Measurements from ENCODE around the gene RBKS.
"Not testable (repeated sequence)": the region's sequence is repeated elsewhere in the genome, so short reads cannot be mapped to it uniquely, and the experiment has no call there.

RBKS gene

DNA sequence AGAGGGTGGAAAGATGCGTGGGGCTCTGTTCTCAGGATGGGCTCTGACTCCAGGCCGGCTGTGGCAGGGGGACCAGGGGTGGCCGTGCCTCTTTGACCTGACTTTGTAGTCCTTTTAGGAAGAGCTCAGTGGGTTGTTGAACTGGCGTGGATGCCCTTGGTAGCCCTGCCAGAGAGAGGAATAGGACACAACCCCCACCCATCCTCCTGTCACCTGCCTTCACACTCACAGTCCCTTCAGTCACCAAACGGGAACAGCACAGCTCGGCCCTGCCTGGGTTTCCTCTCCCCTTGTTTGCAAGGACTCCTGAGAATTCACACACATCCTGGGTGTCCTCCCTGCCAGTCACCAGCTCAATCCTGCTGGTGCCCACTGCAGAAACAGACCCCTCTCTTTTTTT lies 138.8 kb downstream of the RBKS start:
- peak overlapping the region in 1 of 21 experiments; percentile 75 for H3K27ac ChIP-seq

DNA sequence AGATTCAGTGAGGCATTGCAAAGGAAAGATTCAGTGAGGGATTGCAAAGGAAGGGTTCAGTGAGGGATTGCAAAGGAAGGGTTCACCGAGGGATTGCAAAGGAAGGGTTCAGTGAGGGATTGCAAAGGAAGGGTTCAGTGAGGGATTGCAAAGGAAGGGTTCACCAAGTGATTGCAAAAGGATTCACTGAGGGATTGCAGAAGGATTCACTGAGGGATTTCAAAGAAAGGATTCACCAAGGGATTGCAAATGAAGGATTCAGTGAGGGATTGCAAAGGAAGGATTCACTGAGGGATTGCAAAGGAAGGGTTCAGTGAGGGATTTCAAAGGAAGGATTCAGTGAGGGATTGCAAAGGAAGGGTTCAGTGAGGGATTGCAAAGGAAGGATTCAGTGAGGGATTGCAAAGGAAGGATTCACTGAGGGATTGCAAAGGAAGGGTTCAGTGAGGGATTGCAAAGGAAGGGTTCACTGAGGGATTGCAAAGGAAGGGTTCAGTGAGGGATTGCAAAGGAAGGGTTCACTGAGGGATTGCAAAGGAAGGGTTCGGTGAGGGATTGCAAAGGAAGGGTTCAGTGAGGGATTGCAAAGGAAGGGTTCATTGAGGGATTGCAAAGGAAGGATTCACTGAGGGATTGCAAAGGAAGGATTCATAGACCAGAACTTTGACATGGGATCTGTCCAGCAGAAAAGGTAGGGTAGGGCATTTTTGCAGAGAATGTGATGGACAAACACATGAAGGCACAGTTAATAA lies 141.2 kb downstream of the RBKS start:
- not testable (repeated sequence) for H3K4me3 ChIP-seq, H3K27ac ChIP-seq

More for the DNA sequence above, 138.8 kb downstream of the RBKS start:
- H3K4me3 ChIP-seq: no peak overlapping the region

DNA sequence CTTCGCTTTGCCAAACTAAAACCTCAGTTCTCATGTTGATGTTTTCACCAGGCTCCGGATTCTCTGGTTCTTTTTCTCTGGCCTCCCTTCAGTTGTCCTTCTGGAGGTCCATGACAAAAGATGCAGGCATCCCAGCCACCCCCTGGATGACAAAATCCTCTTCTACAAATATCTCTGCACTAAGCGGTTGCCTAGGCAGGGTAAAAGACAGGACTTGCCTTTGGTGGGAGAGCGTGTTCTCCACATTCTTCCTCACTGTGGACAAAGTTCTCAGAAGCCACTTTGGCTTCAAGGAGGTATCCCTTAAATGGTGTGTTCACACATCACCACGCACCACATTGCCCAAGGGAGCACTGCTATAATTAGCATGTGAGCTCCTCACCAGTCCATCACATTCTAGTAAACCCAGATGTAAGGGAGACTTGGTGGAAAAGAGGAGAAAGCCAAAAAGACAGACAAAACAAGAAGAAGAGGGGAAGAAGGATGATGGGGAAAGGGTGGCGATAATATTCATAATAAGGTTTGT lies 142.3 kb downstream of the RBKS start:
- no peak overlapping the region for H3K27ac ChIP-seq
- no peak overlapping the region for H3K4me3 ChIP-seq

DNA sequence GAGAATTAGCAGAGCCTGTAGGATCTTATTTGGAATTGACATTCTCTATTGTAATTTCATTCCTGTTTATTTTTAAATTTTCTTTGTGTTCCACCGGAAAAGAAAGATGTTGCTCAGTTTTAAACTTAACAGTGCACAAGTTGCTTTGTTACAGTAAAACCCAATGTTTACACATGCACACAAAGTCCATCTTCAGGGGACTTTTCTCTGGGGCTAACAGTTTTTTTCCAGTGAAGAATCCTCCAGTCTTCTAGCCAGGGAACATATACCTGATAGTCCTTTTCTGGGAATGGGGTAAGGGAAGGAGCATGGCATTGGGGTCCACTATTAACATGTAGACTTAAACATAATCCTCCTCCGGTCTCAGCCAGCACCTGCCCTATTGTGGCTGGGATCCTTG lies 143.9 kb downstream of the RBKS start:
- Histone ChIP-seq H3K4me3 (no peak overlapping the region), H3K27ac (no peak overlapping the region)

DNA sequence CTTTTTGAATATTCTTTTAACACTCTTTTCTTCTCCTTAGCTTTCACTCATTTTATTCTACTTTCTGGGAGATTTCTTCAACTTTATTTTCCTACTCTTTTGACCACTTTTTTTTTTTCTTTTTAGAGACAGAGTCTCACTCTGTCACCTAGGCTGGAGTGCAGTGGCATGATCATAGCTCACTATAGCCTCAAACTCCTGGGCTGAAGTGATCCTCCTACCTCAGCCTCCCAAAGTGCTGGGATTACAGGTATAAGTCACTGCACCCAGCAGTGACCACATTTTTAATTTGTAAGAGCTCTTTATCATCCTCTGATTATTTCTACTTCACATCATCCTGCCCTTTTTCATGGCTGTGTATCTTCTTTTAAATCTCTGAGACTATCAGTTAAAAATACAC lies 144.7 kb downstream of the RBKS start:
- H3K4me3 ChIP-seq, H3K27ac ChIP-seq: not testable (repeated sequence)

DNA sequence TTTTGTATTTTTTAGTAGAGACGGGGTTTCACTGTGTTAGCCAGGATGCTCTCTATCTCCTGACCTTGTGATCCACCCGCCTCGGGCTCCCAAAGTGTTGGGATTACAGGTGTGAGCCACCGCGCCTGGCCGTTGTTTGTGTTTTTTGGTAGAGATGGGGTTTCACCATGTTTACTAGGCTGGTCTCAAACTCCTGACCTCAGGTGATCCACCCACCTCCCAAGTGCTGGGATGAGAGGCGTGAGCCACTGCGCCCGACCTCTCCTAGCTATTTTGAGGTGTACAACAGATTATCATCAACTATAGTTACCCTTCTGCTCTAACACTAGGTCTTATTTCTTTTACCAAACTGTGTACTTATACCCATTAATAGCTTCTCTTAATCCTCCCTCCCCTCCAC lies 147.6 kb downstream of the RBKS start:
- H3K4me3 ChIP-seq: no peak overlapping the region

DNA sequence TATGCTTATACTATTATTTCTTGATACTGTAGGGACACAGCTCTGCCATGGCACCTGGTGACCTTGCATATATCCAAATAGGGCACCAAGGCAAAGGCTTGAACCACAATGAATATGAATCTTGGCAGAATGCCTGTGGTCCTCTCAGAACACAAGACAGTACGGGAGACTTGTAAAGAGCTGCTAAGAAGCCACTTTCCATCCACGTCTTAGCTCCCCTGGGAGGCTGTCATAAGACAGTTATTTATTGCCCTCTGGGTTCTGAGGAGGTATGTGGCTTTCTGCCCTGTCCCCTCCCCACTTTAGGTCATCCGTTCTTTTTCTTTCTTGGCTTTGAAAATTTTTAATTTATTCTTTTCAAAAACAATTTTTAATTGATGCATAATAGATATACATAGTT lies 148.5 kb downstream of the RBKS start:
- no peak overlapping the region for H3K4me3 ChIP-seq
- no peak overlapping the region for H3K27ac ChIP-seq

More for the DNA sequence above, 147.6 kb downstream of the RBKS start:
- no peak overlapping the region for H3K27ac ChIP-seq

DNA sequence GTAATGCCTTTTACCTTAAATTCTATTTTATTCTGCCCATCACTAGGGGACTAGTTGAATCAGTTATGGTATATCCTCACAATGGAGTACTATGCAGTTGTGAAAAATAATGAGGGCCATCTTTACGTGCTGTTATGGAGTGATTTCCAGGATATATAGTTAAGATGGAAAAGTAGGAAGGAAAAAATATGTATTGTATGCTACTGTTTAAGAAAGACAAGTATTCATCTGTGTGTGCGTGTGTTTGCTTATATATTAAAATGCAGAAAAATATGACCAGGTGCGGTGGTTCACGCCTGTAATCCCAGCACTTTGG lies 151.2 kb downstream of the RBKS start:
- Histone ChIP-seq H3K27ac (peak overlapping the region in 1 of 21 experiments; percentile 95), H3K4me3 (no peak overlapping the region)

DNA sequence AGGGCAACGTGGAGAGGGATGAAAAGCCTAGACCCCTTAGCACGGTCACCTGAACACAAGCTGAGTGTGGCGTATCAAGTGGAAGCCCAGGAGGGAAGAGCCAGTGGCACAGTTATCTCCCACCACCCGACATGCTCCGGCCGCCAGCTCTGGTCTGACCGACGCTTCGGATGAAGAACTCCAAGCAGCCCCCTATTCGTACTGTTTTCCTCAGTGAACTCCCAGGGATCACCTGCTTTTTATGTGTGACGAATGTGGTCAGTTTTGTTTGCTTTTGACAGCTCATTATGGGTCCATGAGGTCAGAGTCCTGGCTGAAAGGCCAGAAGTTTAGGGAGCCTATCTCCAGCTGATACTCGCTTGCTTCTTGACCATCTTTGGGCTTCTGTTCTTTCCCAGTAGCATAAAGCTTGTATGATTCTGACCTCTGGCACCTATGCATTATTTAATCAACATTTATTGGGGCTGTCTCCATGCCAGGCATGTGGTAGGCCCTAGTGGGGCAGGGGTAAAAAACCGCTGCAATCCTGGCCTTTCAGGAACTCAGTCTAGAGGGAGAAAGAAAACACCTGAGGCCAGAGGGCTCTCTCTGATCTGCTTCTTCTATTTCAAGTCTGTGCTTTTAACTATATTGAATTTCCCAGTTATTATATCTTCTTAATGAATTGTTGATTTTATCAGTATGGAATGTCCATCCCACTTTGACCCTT lies 151.7 kb downstream of the RBKS start:
- Histone ChIP-seq H3K4me3 (no peak overlapping the region), H3K27ac (peak overlapping the region in 11 of 21 experiments; percentile 15 to 96 (median 88))

DNA sequence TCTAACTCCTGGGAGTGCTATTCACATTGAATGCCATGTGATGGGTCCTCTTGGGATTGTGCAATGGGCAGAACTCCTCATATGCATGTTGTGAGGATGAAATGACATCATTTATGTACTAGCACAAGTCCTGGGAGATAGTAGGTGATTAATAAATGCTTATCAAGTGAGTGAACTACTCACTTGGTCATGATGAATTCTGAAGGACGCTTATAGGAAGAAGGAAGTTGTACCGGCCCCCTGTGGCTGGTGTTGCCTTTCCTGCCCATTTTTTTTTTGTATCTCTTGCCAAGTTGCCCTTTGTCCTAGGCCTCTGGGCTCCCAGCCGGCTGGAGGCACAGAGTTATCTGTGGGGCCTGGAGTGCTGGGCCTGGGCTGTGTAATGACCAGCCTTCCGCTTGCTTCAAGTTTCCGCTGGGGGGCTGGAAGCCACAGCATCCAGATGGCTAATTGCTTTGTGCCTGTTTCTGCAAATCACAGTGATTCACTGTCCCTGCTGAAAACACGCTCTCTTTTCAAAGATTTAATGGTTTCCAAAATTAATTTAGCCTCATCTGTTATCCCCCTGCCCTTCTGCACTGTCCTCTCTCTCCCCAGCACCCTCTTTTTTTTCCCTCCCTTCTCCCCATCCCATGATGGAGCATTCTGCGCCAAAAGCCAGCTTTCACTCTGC lies 152.4 kb downstream of the RBKS start:
- Histone ChIP-seq H3K4me3 (no peak overlapping the region), H3K27ac (peak overlapping the region in 14 of 21 experiments; percentile 7 to 96 (median 90))

DNA sequence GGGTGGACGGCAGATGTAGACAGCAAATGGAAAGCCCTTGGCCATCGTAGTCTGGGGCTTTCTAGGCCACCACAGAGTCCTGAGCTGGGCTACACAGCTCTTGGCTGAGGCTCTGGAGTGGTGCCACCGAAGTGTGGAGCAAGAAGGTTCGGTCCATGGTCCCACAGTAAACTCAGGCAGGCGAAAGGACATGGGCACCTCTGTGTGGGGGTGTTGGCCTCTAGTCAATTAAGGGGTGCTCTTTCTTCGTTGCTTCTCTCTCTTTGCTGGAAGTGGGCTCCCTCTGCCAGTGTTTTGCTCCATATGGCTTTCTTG lies 153.3 kb downstream of the RBKS start:
- Histone ChIP-seq H3K4me3 (no peak overlapping the region), H3K27ac (peak overlapping the region in 17 of 21 experiments; percentile 16 to 96 (median 90))

DNA sequence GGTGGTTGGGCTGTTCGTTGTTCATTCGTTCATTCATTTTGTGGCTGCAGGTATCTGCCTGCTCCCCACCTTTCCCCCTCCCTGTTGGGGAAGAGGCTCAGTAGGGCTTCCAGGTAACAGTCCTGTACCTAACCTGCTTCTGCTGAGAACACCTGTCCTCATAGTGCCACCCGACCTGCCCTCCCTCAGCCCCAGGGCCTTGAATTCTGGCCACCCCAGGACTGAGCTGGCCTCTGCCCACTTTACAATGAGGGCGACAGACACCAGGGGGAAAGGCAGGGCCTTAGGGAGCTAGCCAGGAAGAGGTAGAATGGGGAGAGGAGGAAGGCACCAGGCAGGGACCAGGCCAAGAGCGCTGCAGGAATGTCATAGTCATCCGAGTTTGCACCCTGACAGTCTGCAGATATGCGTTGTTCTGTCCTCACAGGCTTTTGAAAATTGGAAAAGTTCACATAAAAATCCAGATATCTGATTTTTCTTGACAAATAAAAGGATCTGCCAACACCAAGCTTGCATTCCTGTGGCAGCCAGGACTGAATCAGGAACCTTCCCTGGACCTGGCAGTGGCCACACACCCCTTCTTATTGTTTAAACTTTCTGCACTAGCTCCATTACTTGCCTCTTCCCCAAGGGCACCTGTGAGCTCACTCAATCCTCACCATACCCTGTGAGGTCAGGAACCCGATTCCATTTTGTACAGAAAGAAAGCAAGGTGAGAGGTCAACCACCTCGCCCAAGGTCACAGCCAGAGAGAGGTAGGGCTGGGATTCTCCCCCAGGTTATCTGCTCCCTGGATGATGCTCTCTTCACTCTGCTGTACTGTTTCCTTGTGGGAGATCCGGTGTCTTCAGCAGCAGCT lies 153.9 kb downstream of the RBKS start:
- Histone ChIP-seq H3K4me3 (peak overlapping the region in 5 of 7 experiments; percentile 17 to 47 (median 33)), H3K27ac (peak overlapping the region in 20 of 21 experiments; percentile 36 to 96 (median 90))

DNA sequence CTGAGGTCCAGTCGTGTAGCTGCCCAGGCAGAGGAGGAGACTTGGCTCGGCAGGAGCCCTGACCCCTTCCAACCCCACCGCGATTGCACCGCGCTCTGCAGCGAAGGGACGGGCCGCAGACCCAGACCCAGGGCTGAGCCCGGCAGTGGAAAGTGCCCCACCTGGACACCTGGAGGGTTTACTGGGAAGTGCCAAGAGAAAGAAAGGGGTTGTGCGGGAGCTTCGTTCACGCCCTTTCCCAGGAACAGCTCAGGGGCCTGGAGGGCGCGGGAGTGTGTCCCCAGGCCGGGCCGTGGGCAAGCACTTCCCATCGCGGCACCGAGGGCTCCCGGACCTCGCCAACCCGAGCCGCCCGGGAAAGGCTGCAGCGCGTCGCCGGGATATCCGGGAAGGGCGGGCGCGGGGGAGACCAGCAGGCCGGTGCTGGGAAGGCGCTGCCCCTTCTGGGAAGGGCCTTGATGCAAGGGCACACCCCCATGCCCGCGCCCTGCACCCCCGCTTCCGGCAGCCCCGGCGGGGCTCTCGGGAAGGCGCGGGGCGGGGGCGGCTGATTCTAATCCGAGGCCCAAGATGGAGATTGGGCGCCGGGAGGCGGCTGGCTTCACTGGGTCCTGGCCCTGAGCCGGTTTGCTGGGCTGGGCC lies 154.8 kb downstream of the RBKS start:
- H3K27ac ChIP-seq: peak overlapping the region; percentile 36 to 96 (median 89)
- H3K4me3 ChIP-seq: peak overlapping the region; percentile 11 to 47 (median 33)

DNA sequence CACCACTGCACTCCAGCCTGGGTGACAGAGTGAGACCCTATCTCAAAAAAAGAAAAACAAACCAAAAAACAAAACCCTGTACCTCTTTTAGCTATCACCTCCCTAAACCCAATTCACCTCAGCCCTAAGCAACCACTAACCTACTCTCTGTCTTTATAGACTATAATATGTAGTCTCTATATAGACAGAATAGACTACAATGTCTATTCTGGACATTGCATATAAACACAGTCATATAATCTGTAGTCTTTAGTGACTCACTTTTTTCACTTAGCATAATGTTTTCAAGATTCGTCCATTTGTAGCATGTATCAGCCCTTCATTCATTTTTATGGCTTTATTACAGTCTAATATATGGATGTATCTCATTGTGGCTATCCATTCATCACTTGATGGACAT lies 155.9 kb downstream of the RBKS start:
- H3K4me3 ChIP-seq: no peak overlapping the region
- peak overlapping the region in 7 of 21 experiments; percentile 35 to 93 (median 90) for H3K27ac ChIP-seq

Data from skin epidermis (tissue), 12 donors.